GM19452 (cell line): Measurements from ENCODE around the gene CEMIP2.
A peak's percentile ranks its signal among the peaks of the same experiment; 100 is the strongest.
"Not testable (repeated sequence)": the region's sequence is repeated elsewhere in the genome, so short reads cannot be mapped to it uniquely, and the experiment has no call there.

ENCODE experiments used
- ATAC-seq: cut with Tn5 transposase; IDR thresholded peaks from one replicate; pipeline ENCODE4 v1.9.1; 2021; ENCODE audit not compliant: unreplicated experiment

CEMIP2 gene, protein sequence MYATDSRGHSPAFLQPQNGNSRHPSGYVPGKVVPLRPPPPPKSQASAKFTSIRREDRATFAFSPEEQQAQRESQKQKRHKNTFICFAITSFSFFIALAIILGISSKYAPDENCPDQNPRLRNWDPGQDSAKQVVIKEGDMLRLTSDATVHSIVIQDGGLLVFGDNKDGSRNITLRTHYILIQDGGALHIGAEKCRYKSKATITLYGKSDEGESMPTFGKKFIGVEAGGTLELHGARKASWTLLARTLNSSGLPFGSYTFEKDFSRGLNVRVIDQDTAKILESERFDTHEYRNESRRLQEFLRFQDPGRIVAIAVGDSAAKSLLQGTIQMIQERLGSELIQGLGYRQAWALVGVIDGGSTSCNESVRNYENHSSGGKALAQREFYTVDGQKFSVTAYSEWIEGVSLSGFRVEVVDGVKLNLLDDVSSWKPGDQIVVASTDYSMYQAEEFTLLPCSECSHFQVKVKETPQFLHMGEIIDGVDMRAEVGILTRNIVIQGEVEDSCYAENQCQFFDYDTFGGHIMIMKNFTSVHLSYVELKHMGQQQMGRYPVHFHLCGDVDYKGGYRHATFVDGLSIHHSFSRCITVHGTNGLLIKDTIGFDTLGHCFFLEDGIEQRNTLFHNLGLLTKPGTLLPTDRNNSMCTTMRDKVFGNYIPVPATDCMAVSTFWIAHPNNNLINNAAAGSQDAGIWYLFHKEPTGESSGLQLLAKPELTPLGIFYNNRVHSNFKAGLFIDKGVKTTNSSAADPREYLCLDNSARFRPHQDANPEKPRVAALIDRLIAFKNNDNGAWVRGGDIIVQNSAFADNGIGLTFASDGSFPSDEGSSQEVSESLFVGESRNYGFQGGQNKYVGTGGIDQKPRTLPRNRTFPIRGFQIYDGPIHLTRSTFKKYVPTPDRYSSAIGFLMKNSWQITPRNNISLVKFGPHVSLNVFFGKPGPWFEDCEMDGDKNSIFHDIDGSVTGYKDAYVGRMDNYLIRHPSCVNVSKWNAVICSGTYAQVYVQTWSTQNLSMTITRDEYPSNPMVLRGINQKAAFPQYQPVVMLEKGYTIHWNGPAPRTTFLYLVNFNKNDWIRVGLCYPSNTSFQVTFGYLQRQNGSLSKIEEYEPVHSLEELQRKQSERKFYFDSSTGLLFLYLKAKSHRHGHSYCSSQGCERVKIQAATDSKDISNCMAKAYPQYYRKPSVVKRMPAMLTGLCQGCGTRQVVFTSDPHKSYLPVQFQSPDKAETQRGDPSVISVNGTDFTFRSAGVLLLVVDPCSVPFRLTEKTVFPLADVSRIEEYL (N-terminal part only)

DNA sequence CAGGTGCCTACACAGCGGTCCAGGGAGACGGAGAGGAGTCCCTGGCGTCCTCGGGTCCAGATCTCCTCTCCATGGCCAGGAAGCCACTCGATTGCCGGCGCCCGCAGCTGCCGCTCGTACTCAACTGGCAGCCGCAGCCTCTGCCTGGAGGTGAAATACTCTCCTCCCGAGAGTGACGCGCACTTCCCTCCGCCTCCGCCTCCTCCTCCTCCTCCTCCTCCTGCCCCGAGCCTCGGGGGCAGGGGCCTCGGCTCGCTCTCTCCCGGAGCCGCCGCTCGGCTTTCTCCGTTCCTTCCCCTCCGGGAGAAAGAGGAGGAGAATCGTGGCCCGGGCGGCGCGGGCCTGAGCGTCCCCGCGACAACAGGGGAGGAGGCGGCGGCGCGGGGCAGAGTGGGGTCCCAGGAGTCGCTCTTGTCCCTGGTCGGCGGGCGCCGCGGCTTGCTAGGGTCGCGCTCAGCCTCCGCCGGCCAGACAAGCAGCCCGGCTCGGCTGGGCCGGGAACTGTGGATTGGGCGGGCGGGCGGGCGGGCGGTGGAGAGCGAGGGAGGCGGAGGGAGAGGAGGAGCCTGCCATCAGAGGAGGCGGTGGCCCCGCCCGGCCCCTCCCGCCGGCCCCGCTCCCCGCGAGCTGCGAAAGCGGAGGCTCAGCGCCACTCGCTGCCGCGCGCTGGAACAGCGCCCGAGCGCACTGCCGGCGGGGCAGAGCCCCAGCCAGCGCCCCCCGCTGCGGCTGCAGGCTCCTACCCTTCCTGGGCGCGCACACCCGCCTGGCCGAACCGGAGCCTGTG, at the start of gene CEMIP2:
TSS of gene CEMIP2 (minus strand) at position 126 of the 787 bp plus-strand sequence. CDS start 18,140 bp downstream, outside the sequence.
- ATAC-seq = peak; percentile 67

DNA sequence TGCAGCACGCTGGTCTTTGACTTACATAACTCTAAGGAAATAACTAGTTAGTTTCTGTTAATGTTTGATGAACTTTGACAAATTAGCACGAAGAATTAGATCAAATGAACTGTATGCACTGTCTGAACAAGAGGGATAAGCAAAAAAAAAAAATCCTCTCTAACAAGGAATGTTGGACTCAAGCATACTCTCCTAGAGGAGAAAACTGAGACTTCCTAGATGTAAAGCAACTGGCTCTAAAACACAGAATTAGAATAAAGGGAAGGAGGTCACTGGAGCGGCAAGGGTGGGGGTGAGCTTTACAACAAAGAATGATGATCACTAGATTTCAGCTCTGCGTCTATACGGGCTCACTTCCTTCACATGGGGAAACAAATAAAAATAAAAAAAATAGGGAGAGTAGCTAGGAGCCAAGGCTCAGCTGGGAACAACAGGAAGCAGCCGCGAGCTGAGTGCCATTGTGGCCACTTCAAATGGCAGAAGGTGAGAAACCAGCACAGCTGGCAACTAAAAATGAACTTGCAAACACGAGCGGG, 48.7 kb upstream of the CEMIP2 start:
- ATAC-seq = no peak

DNA sequence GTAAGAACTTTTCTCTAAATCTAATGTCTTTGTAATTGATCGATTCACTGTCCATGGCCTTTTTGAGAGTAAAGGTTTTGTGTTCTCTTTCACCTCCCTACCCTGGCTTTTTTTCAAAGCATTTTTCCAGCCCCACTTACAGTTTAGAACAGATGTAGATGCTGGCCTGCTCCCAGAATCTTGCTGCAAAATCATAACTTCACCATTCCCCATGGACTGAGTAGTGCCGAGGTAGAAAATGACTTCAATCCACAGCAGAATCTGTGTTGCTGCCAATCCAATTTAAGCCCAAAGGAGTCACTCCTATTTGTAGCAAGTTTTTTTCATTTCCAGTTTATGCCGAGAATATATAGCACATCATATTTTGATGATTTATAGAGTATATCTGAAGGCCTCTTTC, 46.5 kb upstream of the CEMIP2 start:
- no peak for ATAC-seq

DNA sequence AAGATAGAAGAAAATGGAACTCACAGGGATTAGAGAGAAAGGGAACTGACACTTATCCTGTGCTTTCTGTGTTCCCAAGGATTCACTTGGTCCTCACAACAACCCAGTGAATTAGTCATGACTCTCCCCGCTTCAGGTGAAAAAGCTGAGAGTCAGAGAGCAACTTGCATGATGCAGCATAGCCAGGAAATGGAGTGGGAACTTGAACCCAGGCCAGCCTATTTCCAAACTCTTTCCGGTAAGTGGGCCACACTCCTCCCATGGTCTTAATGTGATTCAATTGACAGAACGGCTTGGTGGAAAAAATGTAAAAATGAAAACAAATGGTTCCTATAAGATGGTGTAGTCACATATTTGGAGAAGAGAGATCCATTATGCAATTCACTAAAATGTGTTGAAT, 45.9 kb upstream of the CEMIP2 start:
- no peak for ATAC-seq

DNA sequence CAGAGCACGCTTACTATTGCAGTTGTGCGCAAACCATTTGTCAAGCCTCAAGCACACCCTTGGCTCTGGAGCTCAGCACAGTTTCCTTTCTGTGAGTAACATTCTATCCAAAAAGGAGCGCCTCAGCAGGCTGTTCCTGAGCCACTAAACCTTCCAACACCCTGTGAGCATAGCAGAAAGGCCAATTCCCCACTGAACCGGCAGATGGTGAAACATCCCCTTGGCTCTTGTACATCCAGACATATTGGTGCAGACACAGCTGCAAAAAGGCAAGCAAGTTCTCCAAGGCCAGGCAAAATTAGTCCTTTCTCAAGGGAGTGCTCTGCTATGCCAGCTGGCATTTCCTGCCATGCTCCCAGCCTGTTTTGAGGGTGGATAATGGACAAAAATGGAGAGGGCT, 44.1 kb upstream of the CEMIP2 start:
- ATAC-seq = no peak

DNA sequence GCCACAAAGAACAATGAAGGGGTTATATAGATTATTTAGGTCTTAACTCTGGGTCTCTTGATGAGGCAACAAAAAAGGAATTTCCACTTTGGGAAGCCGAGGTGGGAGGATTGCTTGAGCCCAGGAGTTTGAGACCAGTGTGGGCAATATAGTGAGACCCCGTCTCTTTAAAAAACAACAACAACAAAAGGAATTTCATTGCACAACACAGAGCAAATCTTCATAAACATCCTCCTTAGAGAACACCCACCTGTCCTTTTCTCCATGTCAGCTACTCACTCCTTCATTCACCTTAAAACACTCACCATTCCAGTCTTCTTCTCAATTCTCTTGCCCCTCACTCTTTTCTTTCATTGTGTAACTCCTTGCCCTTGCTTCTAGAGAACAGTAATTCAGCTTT, 39.8 kb upstream of the CEMIP2 start:
- no peak for ATAC-seq

DNA sequence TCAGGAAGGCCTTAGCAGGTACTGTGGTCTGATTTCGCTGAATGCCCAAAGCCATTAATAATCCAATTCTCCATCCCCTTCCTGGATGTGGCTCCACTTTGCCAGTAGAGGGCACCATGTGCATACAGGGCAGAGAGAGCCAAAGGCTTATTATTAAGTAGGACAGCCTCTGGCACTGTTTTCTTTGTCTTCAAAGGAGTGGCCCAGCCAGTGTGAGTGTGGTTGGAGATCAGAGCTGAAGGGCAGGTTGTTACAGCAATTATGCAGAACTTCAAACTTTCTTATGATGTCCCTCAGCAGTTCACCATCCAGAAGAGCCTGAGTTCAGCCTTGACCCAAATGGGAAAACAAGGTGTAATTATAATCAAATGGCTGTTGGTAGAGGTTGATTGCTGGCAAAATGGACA, 38.6 kb upstream of the CEMIP2 start:
- ATAC-seq = peak; percentile 95

DNA sequence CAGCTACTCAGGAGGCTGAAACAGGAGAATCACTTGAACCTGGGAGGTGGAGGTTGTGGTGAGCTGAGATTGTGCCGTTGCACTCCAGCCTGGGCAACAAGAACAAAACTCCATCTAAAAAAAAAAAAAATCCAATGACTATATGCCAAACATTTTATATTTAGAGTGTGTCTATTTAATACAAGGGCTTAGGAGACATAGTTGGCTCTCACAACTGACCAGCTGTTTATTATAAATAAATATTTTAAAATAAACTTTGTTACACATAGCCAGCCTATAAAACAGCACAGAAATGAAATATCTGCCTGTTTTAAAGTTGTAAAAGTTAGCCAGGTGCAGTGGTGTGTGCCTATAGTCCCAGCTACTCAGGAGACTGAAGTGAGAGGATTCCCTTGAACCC, 36.8 kb upstream of the CEMIP2 start:
- not testable (repeated sequence) for ATAC-seq

DNA sequence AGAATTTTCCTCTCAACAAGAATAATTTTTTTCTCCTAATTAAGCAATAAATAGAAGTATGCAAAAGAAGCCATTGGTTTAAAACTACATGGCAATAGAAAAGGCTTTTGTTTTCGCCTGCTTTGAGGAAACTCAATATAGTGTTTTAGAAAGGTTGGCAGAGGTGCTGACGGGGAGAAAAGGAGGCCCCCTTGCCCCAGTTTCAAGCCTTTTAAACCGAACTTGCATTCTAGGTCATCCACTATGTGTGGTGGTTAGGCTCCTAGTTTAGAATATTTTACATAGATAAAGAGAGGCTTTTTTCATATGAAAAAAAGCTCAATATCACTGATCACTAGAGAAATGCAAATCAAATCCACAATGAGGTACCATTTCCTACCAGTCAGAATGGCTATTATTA, 33.5 kb upstream of the CEMIP2 start:
- no peak for ATAC-seq

DNA sequence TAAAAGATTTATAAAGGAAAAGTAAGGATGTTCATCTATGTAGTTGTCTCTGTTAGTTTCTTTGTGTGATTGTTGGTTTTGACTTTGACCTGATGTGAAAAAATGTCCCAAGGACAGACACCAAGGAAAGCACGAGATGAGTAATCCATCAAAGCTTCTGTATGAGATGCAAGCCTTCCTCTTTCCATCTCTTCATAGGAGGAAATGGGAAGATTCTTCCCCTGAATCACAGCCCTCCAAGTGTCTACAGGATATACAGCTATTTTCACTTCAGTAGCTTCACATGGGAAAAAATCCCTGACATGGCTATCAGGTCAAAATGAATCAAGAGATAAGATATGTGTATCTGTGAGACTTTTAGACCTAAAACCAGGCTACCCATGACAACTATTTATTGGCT, 29.0 kb upstream of the CEMIP2 start:
- no peak for ATAC-seq

DNA sequence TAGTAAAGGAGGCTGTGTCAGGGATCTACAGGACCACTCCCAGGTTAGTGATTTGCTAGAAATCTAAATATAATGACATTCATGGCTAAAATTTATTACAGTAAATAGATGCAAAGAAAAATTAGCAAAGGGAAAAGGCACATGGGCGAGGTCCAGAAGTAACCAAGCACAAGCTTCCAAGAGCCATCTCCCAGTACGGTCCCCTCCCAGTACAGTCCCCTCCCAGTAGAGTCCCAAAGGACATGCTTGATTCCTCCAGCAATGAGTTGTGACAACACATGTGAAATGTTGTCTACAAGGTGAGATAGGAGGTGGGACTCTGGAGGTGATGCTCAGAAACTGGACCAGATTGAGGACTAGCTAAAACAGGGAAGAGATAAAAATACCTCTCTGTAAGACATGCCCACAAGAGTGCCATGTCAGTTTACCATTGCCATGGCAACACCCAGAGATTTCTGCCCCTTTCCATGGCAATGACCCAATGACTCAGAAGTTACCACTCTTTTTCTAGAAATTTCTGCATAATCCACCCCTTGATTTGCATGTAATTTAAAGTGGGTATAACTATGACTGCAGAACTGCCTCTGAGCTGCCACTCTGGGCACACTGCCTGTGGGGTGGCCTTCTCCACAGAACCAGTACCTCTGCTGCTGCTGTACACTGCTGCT, 27.9 kb upstream of the CEMIP2 start:
- ATAC-seq = no peak

DNA sequence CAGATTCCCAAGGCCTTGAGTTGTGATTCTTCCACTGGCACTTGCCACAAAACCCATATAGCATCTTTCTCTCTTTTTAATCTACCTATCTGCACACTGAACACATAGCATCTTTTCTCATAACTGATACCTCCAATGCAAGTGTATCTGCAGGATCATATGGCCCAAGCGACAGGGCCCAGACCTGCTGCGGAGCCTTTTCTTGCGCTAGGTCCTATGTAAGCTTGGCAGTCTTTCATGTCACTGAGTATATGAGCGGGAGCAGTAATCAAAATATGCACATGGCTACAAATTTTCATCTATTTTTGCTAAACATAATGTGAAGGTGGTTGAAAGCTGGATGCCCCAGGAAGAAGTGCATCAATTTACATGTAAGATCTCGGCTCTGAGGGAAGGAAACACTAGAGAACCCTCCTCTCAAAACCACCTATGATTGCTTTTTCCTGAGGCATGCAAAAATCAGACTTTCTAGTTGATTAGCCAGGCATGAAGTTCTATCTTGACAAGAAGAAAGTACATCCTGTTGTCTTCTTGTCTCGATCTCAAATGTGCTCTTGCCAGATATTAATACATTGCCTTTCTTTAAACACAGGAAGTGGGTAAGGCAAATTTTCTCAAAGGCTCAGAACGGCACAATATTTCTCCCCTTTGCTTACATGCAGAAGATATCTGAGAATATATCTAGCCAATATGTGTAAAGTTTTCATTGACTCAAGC, 26.9 kb upstream of the CEMIP2 start:
- peak; percentile 83 for ATAC-seq

DNA sequence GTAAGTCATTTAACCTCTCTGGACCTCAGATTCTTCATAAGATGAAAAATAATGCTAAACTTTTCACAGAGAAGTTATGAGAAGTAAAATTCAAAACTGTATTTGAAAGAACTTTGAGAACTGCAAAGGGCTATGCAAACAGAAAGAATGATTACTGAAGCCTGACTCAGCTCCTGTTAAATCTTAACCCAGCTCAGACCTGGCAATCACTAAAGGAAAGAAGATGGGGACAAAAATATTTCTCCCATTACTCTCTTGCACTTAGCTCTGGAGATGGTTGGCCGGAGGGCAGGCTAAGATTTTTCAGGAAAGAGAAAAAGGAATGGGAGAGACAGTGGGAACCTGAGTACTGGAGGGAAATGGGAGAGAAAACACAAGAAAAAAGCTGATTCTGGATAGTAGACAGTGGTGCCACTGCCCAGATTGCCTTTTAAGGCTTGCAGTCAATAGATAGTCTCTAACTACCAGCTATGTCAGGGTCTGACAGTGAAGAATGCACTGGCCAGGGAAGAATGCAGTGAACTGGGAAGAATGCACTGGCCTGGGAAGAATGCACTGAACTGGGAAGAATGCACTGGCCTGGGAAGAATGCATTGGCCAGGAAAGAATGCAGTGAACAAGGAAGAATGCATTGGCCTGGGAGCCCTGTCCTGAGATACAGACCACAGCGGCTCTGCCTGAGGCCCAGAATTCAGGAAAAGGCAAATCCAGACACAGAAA, 25.2 kb upstream of the CEMIP2 start:
- no peak for ATAC-seq

DNA sequence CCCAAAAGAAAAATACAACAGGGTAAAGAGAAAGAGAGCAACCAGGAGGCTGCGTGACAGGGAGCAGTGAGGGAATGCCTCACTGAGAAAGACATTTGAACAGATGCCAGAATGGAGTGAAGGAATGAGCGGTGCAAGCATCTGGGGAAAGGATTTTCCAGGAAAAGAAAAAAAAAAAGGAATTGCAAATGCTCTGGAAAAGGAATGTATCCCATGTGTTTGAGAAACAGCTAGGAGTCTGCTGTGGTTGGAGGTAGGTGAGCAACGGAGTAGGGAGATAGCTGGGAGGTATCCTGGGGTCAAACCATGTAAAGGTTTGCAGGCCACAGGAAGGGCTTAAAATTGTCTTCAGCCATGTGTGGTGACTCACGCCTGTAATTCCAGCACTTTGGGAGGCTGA, 23.6 kb upstream of the CEMIP2 start:
- ATAC-seq = no peak

DNA sequence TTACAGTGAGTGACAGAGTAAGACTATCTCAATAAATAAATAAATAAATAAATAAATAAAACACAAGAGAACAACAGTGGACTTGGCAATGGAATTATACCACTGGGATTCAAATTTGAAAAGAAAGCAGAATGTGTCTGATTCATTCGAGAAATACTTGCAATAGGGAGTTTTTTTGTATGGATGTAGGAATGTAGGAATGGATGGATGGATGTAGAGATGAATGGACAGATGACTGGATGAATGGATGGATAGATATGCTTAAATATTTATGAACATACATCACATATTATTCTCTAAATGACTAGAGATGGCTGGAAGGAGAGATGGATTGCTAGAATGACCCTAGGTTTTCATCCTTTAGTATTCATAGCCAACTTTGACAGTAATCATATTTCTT, 22.0 kb upstream of the CEMIP2 start:
- ATAC-seq = no peak

DNA sequence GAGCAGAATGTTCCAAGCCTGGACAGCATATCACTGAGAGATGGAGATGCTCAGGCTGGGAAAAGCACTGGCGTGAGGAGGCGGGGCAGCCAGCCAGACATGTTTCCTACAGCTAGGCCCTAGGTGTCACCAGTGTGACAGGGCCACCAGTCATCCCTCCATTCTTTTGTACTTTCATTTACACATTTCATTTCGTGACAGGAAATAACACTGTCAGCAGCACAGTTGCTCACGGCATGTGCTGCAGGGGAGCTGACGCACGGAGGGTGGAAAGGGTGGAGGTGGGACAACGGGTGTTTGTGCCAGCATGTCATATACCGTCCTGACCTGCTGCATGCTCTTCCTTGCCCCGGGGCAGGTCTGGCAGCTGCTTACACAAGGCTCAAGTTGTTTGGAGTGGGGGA, 14.8 kb upstream of the CEMIP2 start:
- peak; percentile 91 for ATAC-seq

DNA sequence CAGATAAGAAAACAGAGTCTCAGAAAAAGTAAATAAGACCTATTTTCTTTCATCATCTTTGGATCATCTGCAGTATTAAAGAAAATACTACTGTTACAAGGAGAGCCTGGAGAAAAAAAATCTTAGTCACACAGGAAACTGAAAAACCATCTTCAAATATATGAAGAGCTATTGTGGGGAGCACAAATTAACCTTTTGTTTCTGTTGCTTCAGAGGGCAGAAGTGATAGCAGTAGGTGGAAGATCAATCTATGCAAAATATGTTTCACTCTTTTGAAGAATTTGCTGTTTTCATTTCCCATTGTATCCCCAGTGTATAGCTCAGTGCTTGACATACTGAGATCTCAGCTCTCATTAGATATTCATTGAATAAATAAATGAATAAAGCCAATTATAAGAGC, 13.1 kb upstream of the CEMIP2 start:
- peak; percentile 43 for ATAC-seq

DNA sequence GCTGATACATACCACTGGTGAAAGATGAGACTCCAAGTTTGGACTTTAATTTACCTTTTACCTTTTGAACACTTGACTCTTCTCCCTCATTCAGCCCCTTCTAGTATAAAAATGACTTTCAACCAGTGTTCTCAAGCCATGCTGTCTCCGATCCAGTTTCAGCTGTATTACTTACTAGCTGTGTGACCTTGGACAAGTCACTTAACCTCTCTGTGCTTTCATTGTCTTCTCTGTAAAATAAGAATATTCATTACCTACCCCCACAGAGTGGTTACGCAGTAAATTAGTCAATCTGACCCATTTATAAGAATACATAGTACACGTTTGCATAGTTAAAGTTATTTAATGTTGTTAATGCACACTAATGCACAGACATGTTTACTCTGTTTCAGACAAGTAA, 12.6 kb upstream of the CEMIP2 start:
- ATAC-seq = no peak
